Spleen (tissue), 11 donors: ENCODE results near the gene MEMO1. TPM values are rescaled to one million over a fixed set of nuclear protein-coding genes. Genes with fewer than 3 reads are reported as not detected.
A peak's percentile ranks its signal among the peaks of the same experiment; 100 is the strongest.
"Not testable (repeated sequence)": the region's sequence is repeated elsewhere in the genome, so short reads cannot be mapped to it uniquely, and the experiment has no call there.

ENCODE experiments used
- DNase-seq: peaks from one replicate; pipeline ENCODE4 v3.0.0-alpha.2; 2020
- H3K27ac ChIP-seq, 8 donors: fragments of 200-600 bp; sonication (generic) in 7 of 8; 1 replicate in 4 of 8; 2 replicates in 4 of 8; pipeline versions ENCODE4 v1.5.0 to v1.8.0; 2016 to 2021; ENCODE audit warnings: inconsistent platforms in 4 of 8, mild to moderate bottlenecking in 4 of 8, moderate library complexity in 1 of 8
- H3K27me3 ChIP-seq, 7 donors: fragments of 200-600 bp; sonication (generic) in 6 of 7; replicated peaks in 1 of 7; 1 replicate in 4 of 7; 2 replicates in 3 of 7; pipeline versions ENCODE4 v1.5.0 to v1.8.0; 2016 to 2021; ENCODE audit warnings: inconsistent platforms in 3 of 7, mild to moderate bottlenecking in 1 of 7
- H3K36me3 ChIP-seq, 6 donors: fragments of 200-600 bp; sonication (generic) in 5 of 6; 1 replicate in 4 of 6; 2 replicates in 2 of 6; pipeline versions ENCODE4 v1.5.0 to v1.8.0; 2016 to 2021; ENCODE audit warnings: inconsistent platforms in 2 of 6
- H3K4me1 ChIP-seq, 6 donors: fragments of 200-600 bp; sonication (generic) in 5 of 6; 1 replicate in 3 of 6; 2 replicates in 3 of 6; pipeline versions ENCODE4 v1.5.0 to v1.8.0; 2016 to 2021; ENCODE audit warnings: inconsistent platforms in 3 of 6
- H3K4me3 ChIP-seq, 8 donors: fragments of 200-600 bp; sonication (generic) in 7 of 8; 1 replicate in 4 of 8; 2 replicates in 4 of 8; pipeline versions ENCODE4 v1.5.0 to v1.8.0; 2016 to 2021; ENCODE audit warnings: inconsistent platforms in 4 of 8, mild to moderate bottlenecking in 4 of 8, moderate library complexity in 2 of 8
- H3K9me3 ChIP-seq, 8 donors: fragments of 200-600 bp; sonication (generic) in 7 of 8; 1 replicate in 4 of 8; 2 replicates in 4 of 8; pipeline versions ENCODE4 v1.5.0 to v1.8.0; 2016 to 2021; ENCODE audit warnings: inconsistent platforms in 4 of 8
- CTCF ChIP-seq, 11 experiments: fragments of 200-600 bp in 7 of 11; fragments of 450-650 bp in 4 of 11; sonication (generic) in 4 of 11; IDR thresholded peaks in 8 of 11; conservative IDR thresholded peaks in 3 of 11; 1 replicate in 7 of 11; 2 replicates in 4 of 11; pipeline versions ENCODE4 v1.4.0 to v1.8.0; 2016 to 2021; ENCODE audit warnings: antibody characterized with exemption in 11 of 11, inconsistent platforms in 4 of 11, mild to moderate bottlenecking in 1 of 11
- POLR2A ChIP-seq, 3 donors: fragments of 450-650 bp; IDR thresholded peaks; one replicate each; pipeline ENCODE4 v1.5.1; 2017; ENCODE audit warnings: antibody characterized with exemption in 3 of 3, mild to moderate bottlenecking in 1 of 3
- POLR2AphosphoS5 ChIP-seq, 3 donors: sonication (generic); formaldehyde crosslinking; IDR thresholded peaks; one replicate each; pipeline ENCODE4 v1.5.1; 2017; ENCODE audit warnings: antibody characterized with exemption in 3 of 3
- WGBS, 5 donors: extraction: QIAGEN DNeasy Blood & Tissue Kit in 3 of 5; methylation state at CpG; one replicate each; pipeline versions ENCODE4 v1.1.5 to v1.1.7; 2013 to 2018; 5-methylcytosine and 5-hydroxymethylcytosine counted together
- intact Hi-C: fragments of 100-400 bp; cut with DNase I; formaldehyde crosslinking; loops from one replicate; pipeline ENCODE4 v1.15.0; 2023; ENCODE audit warnings: low total_unique reads
- polyA plus RNA-seq, 3 donors: library from polyadenylated mRNA; stranded (reverse); fragments of 200-250 nt; gene quantifications; one replicate each; pipeline ENCODE4 v1.2.1, GENCODE V29; 2013
- total RNA-seq, 7 donors: library from RNA; depleted of rRNA in 3 of 7; stranded (reverse); fragments of >200 nt in 3 of 7; fragmentation: NEBNext Ultra II Directional in 4 of 7; extraction: Animal tissue kit (Norgen Biotek cat#: 25700) in 4 of 7; gene quantifications; one replicate each; pipeline versions ENCODE4 v1.1.0 to v1.2.1, GENCODE V29; 2016 to 2021
- donor health status: healthy with polysubstance abuse.
- donor health status: DM: no; HTN: no; CAD: no; lungs with moderate emphysema.
- donor health status: DM: no; HTN: no; CAD: no.
- donor health status: Bipolar disorder and iron deficiency.
- donor health status: healthy.
- donor health status: DM: no; HTN: no; CAD: no.
- donor health status: DM: yes; HTN: yes; CAD: no.

The MEMO1 gene
- total and polyA plus RNA-seq, 10 donors: 26.9 to 55.7 (median 40.6) TPM

GRCh38 chr2:32012872-32013271 is 2.1 kb upstream of the MEMO1 start:
- no peak for DNase-seq
- Histone ChIP-seq H3K4me3 (no peak overlapping the region), H3K9me3 (no peaks in the 10 kb centered on the region), H3K36me3 (peaks cover 0 to 36% (median 2%) of the 10 kb centered on the region in 6 donors), H3K27me3 (no peaks in the 10 kb centered on the region), H3K27ac (peak overlapping the region in 2 of 8 donors; percentile 94 to 97), H3K4me1 (peaks cover 12 to 32% (median 28%) of the 10 kb centered on the region in 6 donors)
- intact Hi-C loops: no loop called here
- TF ChIP-seq CTCF (IDR thresholded peaks at IDR 0.05 in 8 of 11, conservative IDR thresholded peaks at IDR 0.05 in 3 of 11): no peak
- TF ChIP-seq POLR2AphosphoS5 (IDR thresholded peaks at IDR 0.05): no peak
- no peak for TF ChIP-seq POLR2A (IDR thresholded peaks at IDR 0.05)
- WGBS, 5 donors: 94 to 100% (median 98%) methylated on average over 1 of the region's 1 CpG

DNA sequence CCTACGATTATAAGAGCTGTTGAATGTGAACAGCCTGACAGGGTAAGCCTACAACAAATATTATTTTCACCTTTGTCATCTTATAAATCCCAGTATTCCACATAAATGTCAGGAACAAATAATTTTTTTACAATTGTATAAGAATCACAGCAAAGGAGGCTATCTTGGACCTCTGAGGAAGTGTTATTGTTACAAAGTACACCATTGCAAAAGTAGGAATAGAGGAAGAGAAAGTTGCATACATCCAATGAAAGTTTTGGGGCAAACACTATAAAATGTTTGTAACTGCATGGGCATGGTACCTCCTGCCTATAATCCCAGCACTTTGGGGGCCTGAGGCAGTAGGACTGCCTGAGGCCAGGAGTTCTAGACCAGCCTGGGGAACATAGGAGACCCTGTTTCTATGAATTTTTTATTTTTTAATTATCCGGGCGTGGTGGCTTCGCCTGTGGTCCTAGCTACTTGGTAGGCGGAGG is 715 bp upstream of the MEMO1 start:
- H3K4me3 ChIP-seq: peak overlapping the region in 7 of 8 donors; percentile 79 to 98 (median 84)
- peak; percentile 74 for DNase-seq
- H3K27ac ChIP-seq: peak overlapping the region; percentile 92 to 99 (median 96)
- H3K4me1 ChIP-seq: peaks cover 12 to 46% (median 40%) of the 10 kb centered on the region in 6 donors
- H3K27me3 ChIP-seq: no peaks in the 10 kb centered on the region
- TF ChIP-seq CTCF (IDR thresholded peaks at IDR 0.05 in 8 of 11, conservative IDR thresholded peaks at IDR 0.05 in 3 of 11) (no peak), POLR2AphosphoS5 (IDR thresholded peaks at IDR 0.05) (no peak), POLR2A (IDR thresholded peaks at IDR 0.05) (no peak)
- WGBS, 5 donors: 67 to 75% (median 71%) methylated on average over 5 of the region's 5 CpGs
- intact Hi-C loops: no loop called here
- H3K36me3 ChIP-seq: peaks cover 0 to 23% (median 2%) of the 10 kb centered on the region in 6 donors
- no peaks in the 10 kb centered on the region for H3K9me3 ChIP-seq

GRCh38 chr2:32010280-32010669 is 533 bp downstream of the MEMO1 start:
- Histone ChIP-seq H3K36me3 (peaks cover 0 to 11% (median 0%) of the 10 kb centered on the region in 6 donors), H3K27ac (peak overlapping the region; percentile 92 to 99 (median 96)), H3K4me1 (peaks cover 12 to 58% (median 50%) of the 10 kb centered on the region in 6 donors), H3K4me3 (peak overlapping the region; percentile 79 to 98 (median 84))
- H3K9me3 ChIP-seq, H3K27me3 ChIP-seq, intact Hi-C loops: not testable (repeated sequence)
- WGBS, 5 donors: 0 to 1% methylated on average over 18 to 29 of the region's 43 CpGs; no CpG with 5 or more reads in 3 of the 5 donors
- peak; percentile 94 for DNase-seq

GRCh38 chr2:32009516-32010256 is 1.1 kb downstream of the MEMO1 start:
- H3K27me3 ChIP-seq: no peaks in the 10 kb centered on the region
- peak overlapping the region; percentile 92 to 99 (median 96) for H3K27ac ChIP-seq
- peak; percentile 93 for DNase-seq
- intact Hi-C loops: no loop called here
- peak overlapping the region; percentile 79 to 98 (median 87) for H3K4me3 ChIP-seq
- no peak for TF ChIP-seq CTCF (IDR thresholded peaks at IDR 0.05 in 8 of 11, conservative IDR thresholded peaks at IDR 0.05 in 3 of 11)
- TF ChIP-seq POLR2AphosphoS5 (IDR thresholded peaks at IDR 0.05): peak; percentile 42 to 70 (median 56)
- H3K36me3 ChIP-seq: peaks cover 0 to 11% (median 0%) of the 10 kb centered on the region in 6 donors
- WGBS, 5 donors: 0 to 1% (median 0%) methylated on average over 28 to 91 of the region's 91 CpGs; no CpG with 5 or more reads in 1 of the 5 donors
- H3K4me1 ChIP-seq: peaks cover 12 to 64% (median 55%) of the 10 kb centered on the region in 6 donors
- no peaks in the 10 kb centered on the region for H3K9me3 ChIP-seq
